GM21737 (cell line): ENCODE measurements around the gene CPAMD8.
"Not testable (repeated sequence)": the region's sequence is repeated elsewhere in the genome, so short reads cannot be mapped to it uniquely, and the experiment has no call there.

Experiments
- ATAC-seq: cut with Tn5 transposase; IDR thresholded peaks from one replicate; pipeline ENCODE4 v1.9.1; 2021; ENCODE audit warnings: mild to moderate bottlenecking, moderate library complexity; ENCODE audit not compliant: unreplicated experiment

Gene CPAMD8

GRCh38 chr19:16951529-16951928 is 75.1 kb downstream of the CPAMD8 start:
- ATAC-seq: no peak

GRCh38 chr19:16949496-16950023 is 77.0 kb downstream of the CPAMD8 start:
- no peak for ATAC-seq

- ATAC-seq: no peak
Observed at GRCh38 chr19:16946951-16947940, 79.4 kb downstream of the CPAMD8 start.

- no peak for ATAC-seq
Observed at GRCh38 chr19:16945762-16946465, 80.7 kb downstream of the CPAMD8 start.

GRCh38 chr19:16945364-16945714 is 81.3 kb downstream of the CPAMD8 start:
- no peak for ATAC-seq

GRCh38 chr19:16944626-16945363 is 81.8 kb downstream of the CPAMD8 start:
- ATAC-seq: no peak

- no peak for ATAC-seq
Observed at GRCh38 chr19:16943942-16944625, 82.5 kb downstream of the CPAMD8 start.

- ATAC-seq: not testable (repeated sequence)
Observed at GRCh38 chr19:16943090-16943489, 83.5 kb downstream of the CPAMD8 start.

- no peak for ATAC-seq
Observed at GRCh38 chr19:16942583-16942982, 84.0 kb downstream of the CPAMD8 start.

- no peak for ATAC-seq
Observed at GRCh38 chr19:16940626-16941025, 86.0 kb downstream of the CPAMD8 start.

GRCh38 chr19:16940063-16940462 is 86.5 kb downstream of the CPAMD8 start:
- ATAC-seq: not testable (repeated sequence)

- no peak for ATAC-seq
Observed at GRCh38 chr19:16938211-16938610, 88.4 kb downstream of the CPAMD8 start.

GRCh38 chr19:16937796-16938195 is 88.8 kb downstream of the CPAMD8 start:
- ATAC-seq: not testable (repeated sequence)

- no peak for ATAC-seq
Observed at GRCh38 chr19:16936901-16937300, 89.7 kb downstream of the CPAMD8 start.

- ATAC-seq: no peak
Observed at GRCh38 chr19:16934489-16934888, 92.1 kb downstream of the CPAMD8 start.

GRCh38 chr19:16931306-16931705 is 95.3 kb downstream of the CPAMD8 start:
- ATAC-seq: no peak

- no peak for ATAC-seq
Observed at GRCh38 chr19:16930753-16931152, 95.9 kb downstream of the CPAMD8 start.

- no peak for ATAC-seq
Observed at GRCh38 chr19:16928916-16929315, 97.7 kb downstream of the CPAMD8 start.

- no peak for ATAC-seq
Observed at GRCh38 chr19:16928351-16928750, 98.3 kb downstream of the CPAMD8 start.

- no peak for ATAC-seq
Observed at GRCh38 chr19:16927883-16928282, 98.7 kb downstream of the CPAMD8 start.
